ENCODE data around the gene REXO2. TPM values are rescaled to one million over a fixed set of nuclear protein-coding genes. Genes with fewer than 3 reads are reported as not detected.

Gene REXO2
- total and polyA plus RNA-seq, 2 donors from 2014 or later = 66.4 to 156 TPM

DNA sequence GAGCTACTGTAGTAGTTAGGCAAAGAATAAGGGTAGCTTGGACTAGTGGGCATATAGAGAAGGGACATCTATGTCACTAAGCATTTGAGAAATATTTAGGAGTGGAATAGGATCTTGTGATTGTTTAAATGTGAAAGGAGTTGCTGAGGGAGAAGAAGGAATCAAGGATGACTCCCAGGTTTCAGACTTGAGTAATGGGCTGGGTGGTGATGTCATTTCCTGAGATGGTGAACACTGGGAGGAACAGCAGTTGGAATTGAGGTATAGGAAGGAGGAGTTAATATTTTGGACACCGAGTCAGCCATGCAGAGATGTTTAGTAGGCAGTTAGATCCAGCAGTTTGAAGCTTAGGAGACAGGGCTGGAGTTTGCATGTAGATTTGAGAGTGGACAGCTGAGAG, 40.1 kb downstream of the REXO2 start:
- H3K4me1 ChIP-seq (ENCODE audit: control insufficient read depth in 2 of 3, insufficient read depth in 2 of 3, low read depth in 1 of 3, low read length in 3 of 3) = no peaks in the 10 kb centered on the region

GRCh38 chr11:114482114-114482513, 42.8 kb downstream of the REXO2 start:
- Histone ChIP-seq H3K27ac (ENCODE audit: low read depth in 2 of 2, low read length in 2 of 2) (no peak overlapping the region), H3K27me3 (ENCODE audit: control insufficient read depth, insufficient read depth, low read length) (no peaks in the 10 kb centered on the region), H3K9ac (ENCODE audit: low read length in 3 of 3) (no peak overlapping the region), H3K4me3 (ENCODE audit: low read length in 3 of 3) (no peak overlapping the region), H3K9me3 (ENCODE audit: control insufficient read depth in 2 of 3, insufficient read depth in 1 of 3, low read length in 3 of 3) (no peaks in the 10 kb centered on the region), H3K4me1 (ENCODE audit: control insufficient read depth in 2 of 3, insufficient read depth in 2 of 3, low read depth in 1 of 3, low read length in 3 of 3) (no peaks in the 10 kb centered on the region), H3K36me3 (ENCODE audit: control insufficient read depth in 2 of 3, insufficient read depth in 3 of 3, low read length in 3 of 3) (no peaks in the 10 kb centered on the region)
- FAIRE-seq (no peak), DNase-seq (no peak)
- TF ChIP-seq, protein P1, sequence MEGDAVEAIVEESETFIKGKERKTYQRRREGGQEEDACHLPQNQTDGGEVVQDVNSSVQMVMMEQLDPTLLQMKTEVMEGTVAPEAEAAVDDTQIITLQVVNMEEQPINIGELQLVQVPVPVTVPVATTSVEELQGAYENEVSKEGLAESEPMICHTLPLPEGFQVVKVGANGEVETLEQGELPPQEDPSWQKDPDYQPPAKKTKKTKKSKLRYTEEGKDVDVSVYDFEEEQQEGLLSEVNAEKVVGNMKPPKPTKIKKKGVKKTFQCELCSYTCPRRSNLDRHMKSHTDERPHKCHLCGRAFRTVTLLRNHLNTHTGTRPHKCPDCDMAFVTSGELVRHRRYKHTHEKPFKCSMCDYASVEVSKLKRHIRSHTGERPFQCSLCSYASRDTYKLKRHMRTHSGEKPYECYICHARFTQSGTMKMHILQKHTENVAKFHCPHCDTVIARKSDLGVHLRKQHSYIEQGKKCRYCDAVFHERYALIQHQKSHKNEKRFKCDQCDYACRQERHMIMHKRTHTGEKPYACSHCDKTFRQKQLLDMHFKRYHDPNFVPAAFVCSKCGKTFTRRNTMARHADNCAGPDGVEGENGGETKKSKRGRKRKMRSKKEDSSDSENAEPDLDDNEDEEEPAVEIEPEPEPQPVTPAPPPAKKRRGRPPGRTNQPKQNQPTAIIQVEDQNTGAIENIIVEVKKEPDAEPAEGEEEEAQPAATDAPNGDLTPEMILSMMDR (IDR thresholded peaks at IDR 0.05; ENCODE audit: borderline replicate concordance, extremely low read depth, insufficient read depth) = no peak
- intact Hi-C loops (cut with DNase I) = no loop called here

More for the DNA sequence above, 40.1 kb downstream of the REXO2 start:
- no peak overlapping the region for H3K27ac ChIP-seq (ENCODE audit: low read depth in 2 of 2, low read length in 2 of 2)
- no peaks in the 10 kb centered on the region for H3K36me3 ChIP-seq (ENCODE audit: control insufficient read depth in 2 of 3, insufficient read depth in 3 of 3, low read length in 3 of 3)
- DNase-seq = no peak
- no peaks in the 10 kb centered on the region for H3K9me3 ChIP-seq (ENCODE audit: control insufficient read depth in 2 of 3, insufficient read depth in 1 of 3, low read length in 3 of 3)
- no peak for FAIRE-seq
- TF ChIP-seq, protein P1 (IDR thresholded peaks at IDR 0.05; ENCODE audit: borderline replicate concordance, extremely low read depth, insufficient read depth) = no peak
- no peak overlapping the region for H3K4me3 ChIP-seq (ENCODE audit: low read length in 3 of 3)
- H3K27me3 ChIP-seq (ENCODE audit: control insufficient read depth, insufficient read depth, low read length) = no peaks in the 10 kb centered on the region
- intact Hi-C loops (cut with DNase I) = no loop called here
- no peak overlapping the region for H3K9ac ChIP-seq (ENCODE audit: low read length in 3 of 3)

DNA sequence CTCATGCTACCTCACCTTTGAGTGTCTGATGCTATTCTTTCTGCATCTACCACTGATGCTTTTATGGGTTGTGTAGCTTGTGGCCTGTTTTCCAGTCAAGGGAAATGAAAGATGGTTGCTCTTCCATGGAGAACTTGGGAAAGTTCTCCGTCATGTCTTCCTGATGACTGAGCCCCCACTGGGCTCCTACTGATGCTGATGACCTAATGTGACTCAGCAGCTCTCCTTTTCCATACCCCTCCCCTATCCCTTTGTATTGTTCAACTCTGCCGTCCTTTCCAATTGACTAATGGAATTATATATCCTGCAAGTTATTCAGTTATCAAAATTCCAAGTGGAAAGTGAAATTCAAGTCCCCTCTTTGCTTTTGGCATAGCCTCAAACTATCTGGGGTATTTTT, 44.7 kb downstream of the REXO2 start:
- H3K9ac ChIP-seq (ENCODE audit: low read length in 3 of 3) = no peak overlapping the region
- TF ChIP-seq, protein P1 (IDR thresholded peaks at IDR 0.05; ENCODE audit: borderline replicate concordance, extremely low read depth, insufficient read depth) = no peak
- no peak overlapping the region for H3K4me3 ChIP-seq (ENCODE audit: low read length in 3 of 3)
- no peaks in the 10 kb centered on the region for H3K4me1 ChIP-seq (ENCODE audit: control insufficient read depth in 2 of 3, insufficient read depth in 2 of 3, low read depth in 1 of 3, low read length in 3 of 3)
- intact Hi-C loops (cut with DNase I) = no loop called here
- no peak overlapping the region for H3K27ac ChIP-seq (ENCODE audit: low read depth in 2 of 2, low read length in 2 of 2)
- FAIRE-seq (no peak), DNase-seq (no peak)
- H3K9me3 ChIP-seq (ENCODE audit: control insufficient read depth in 2 of 3, insufficient read depth in 1 of 3, low read length in 3 of 3) = no peaks in the 10 kb centered on the region
- H3K27me3 ChIP-seq (ENCODE audit: control insufficient read depth, insufficient read depth, low read length) = no peaks in the 10 kb centered on the region
- H3K36me3 ChIP-seq (ENCODE audit: control insufficient read depth in 2 of 3, insufficient read depth in 3 of 3, low read length in 3 of 3) = no peaks in the 10 kb centered on the region

DNA sequence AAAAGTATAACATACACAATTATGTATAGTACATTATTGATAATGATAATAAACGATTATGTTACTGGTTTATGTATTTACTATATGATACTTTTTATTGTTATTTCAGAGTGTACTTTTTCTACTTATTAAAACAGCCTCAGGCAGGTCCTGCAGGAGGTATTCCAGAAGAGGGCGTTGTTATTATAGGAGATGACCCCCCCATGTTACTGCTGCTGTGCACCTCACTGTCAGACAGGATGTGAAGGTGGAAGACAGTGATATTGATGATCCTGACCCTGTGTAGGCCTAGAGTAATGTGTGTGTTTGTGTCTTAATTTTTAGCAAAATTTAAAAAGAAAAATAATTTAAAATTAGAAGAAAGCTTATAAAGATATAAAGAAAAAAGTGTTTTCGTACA, 57.6 kb downstream of the REXO2 start:
- no peak overlapping the region for H3K4me3 ChIP-seq (ENCODE audit: low read length in 3 of 3)
- intact Hi-C loops (cut with DNase I) = no loop called here
- DNase-seq = no peak
- peaks cover 0 to 2% (median 0%) of the 10 kb centered on the region in 3 donors for H3K9me3 ChIP-seq (ENCODE audit: control insufficient read depth in 2 of 3, insufficient read depth in 1 of 3, low read length in 3 of 3)
- no peaks in the 10 kb centered on the region for H3K27me3 ChIP-seq (ENCODE audit: control insufficient read depth, insufficient read depth, low read length)
- H3K4me1 ChIP-seq (ENCODE audit: control insufficient read depth in 2 of 3, insufficient read depth in 2 of 3, low read depth in 1 of 3, low read length in 3 of 3) = no peaks in the 10 kb centered on the region
- H3K27ac ChIP-seq (ENCODE audit: low read depth in 2 of 2, low read length in 2 of 2) = no peak overlapping the region
- no peaks in the 10 kb centered on the region for H3K36me3 ChIP-seq (ENCODE audit: control insufficient read depth in 2 of 3, insufficient read depth in 3 of 3, low read length in 3 of 3)
- H3K9ac ChIP-seq (ENCODE audit: low read length in 3 of 3) = no peak overlapping the region
- TF ChIP-seq, protein P1 (IDR thresholded peaks at IDR 0.05; ENCODE audit: borderline replicate concordance, extremely low read depth, insufficient read depth) = no peak
- FAIRE-seq = no peak
